Tibial artery (tissue), 4 donors: ENCODE measurements around the gene SCGB1D1.
A peak's percentile ranks its signal among the peaks of the same experiment; 100 is the strongest.

Source experiments
- DNase-seq, 2 donors: peaks; one replicate each; pipeline ENCODE4 v3.0.0-alpha.2; 2019
- H3K27ac ChIP-seq, 2 donors: fragments of 200-600 bp; sonication (generic) in 1 of 2; 1 replicate in 1 of 2; 2 replicates in 1 of 2; pipeline ENCODE4 v1.5.1; 2018 to 2019; ENCODE audit warnings: mild to moderate bottlenecking in 1 of 2
- H3K27me3 ChIP-seq, 2 donors: fragments of 200-600 bp; sonication (generic) in 1 of 2; one replicate each; pipeline versions ENCODE4 v1.5.1 to v1.6.0; 2016 to 2019
- H3K36me3 ChIP-seq, 3 donors: fragments of 200-600 bp; sonication (generic) in 2 of 3; one replicate each; pipeline ENCODE4 v1.5.1; 2016 to 2019; ENCODE audit warnings: mild to moderate bottlenecking in 2 of 3
- H3K4me1 ChIP-seq, 4 donors: fragments of 200-600 bp; sonication (generic) in 2 of 4; 1 replicate in 3 of 4; 2 replicates in 1 of 4; pipeline ENCODE4 v1.5.1; 2016 to 2019
- H3K4me3 ChIP-seq, 2 donors: fragments of 200-600 bp; sonication (generic) in 1 of 2; 1 replicate in 1 of 2; 2 replicates in 1 of 2; pipeline ENCODE4 v1.5.1; 2018 to 2019; ENCODE audit warnings: mild to moderate bottlenecking in 2 of 2
- H3K9me3 ChIP-seq, 3 donors: fragments of 200-600 bp; sonication (generic) in 1 of 3; one replicate each; pipeline ENCODE4 v1.5.1; 2016 to 2019
- CTCF ChIP-seq, 2 experiments: fragments of 200-600 bp in 1 of 2; fragments of 450-650 bp in 1 of 2; IDR thresholded peaks; one replicate each; pipeline ENCODE4 v1.5.1; 2017 to 2019; ENCODE audit warnings: antibody characterized with exemption in 2 of 2, mild to moderate bottlenecking in 1 of 2, moderate library complexity in 1 of 2
- intact Hi-C: fragments of 100-400 bp; cut with DNase I; formaldehyde crosslinking; loops from one replicate; pipeline ENCODE4 v1.15.0; 2023; ENCODE audit warnings: low total_unique reads

Gene SCGB1D1

GRCh38 chr11:62148271-62148980, 41.6 kb upstream of the SCGB1D1 start:
- TF ChIP-seq CTCF (IDR thresholded peaks at IDR 0.05), result no peak
- peaks cover 62 to 97% (median 81%) of the 10 kb centered on the region in 3 donors for H3K36me3 ChIP-seq
- H3K4me1 ChIP-seq, result no peaks in the 10 kb centered on the region
- intact Hi-C loops, result no loop called here
- H3K4me3 ChIP-seq, result no peak overlapping the region
- H3K27ac ChIP-seq, result no peak overlapping the region
- peak in 1 of 2 donors; percentile 48 for DNase-seq
- H3K27me3 ChIP-seq, result no peaks in the 10 kb centered on the region
- no peaks in the 10 kb centered on the region for H3K9me3 ChIP-seq

GRCh38 chr11:62149986-62150886, 39.8 kb upstream of the SCGB1D1 start:
- intact Hi-C loops, result no loop called here
- H3K27ac ChIP-seq, result no peak overlapping the region
- H3K27me3 ChIP-seq, result no peaks in the 10 kb centered on the region
- TF ChIP-seq CTCF (IDR thresholded peaks at IDR 0.05), result no peak
- H3K36me3 ChIP-seq, result peaks cover 53 to 79% (median 73%) of the 10 kb centered on the region in 3 donors
- peak; percentile 12 to 58 for DNase-seq
- no peak overlapping the region for H3K4me3 ChIP-seq
- no peaks in the 10 kb centered on the region for H3K4me1 ChIP-seq
- H3K9me3 ChIP-seq, result no peaks in the 10 kb centered on the region

- peaks cover 50 to 71% (median 64%) of the 10 kb centered on the region in 3 donors for H3K36me3 ChIP-seq
- intact Hi-C loops, result no loop called here
- DNase-seq, result peak in 1 of 2 donors; percentile 47
Measured at GRCh38 chr11:62150887-62151736, 38.9 kb upstream of the SCGB1D1 start.

GRCh38 chr11:62151737-62152102, 38.3 kb upstream of the SCGB1D1 start:
- intact Hi-C loops, result no loop called here

More at GRCh38 chr11:62150887-62151736, 38.9 kb upstream of the SCGB1D1 start:
- Histone ChIP-seq H3K27ac (no peak overlapping the region), H3K27me3 (no peaks in the 10 kb centered on the region), H3K4me1 (no peaks in the 10 kb centered on the region), H3K4me3 (no peak overlapping the region), H3K9me3 (no peaks in the 10 kb centered on the region)
- TF ChIP-seq CTCF (IDR thresholded peaks at IDR 0.05), result no peak

More at GRCh38 chr11:62151737-62152102, 38.3 kb upstream of the SCGB1D1 start:
- Histone ChIP-seq H3K27ac (no peak overlapping the region), H3K4me3 (no peak overlapping the region), H3K9me3 (no peaks in the 10 kb centered on the region), H3K27me3 (no peaks in the 10 kb centered on the region), H3K4me1 (no peaks in the 10 kb centered on the region), H3K36me3 (peaks cover 44 to 64% (median 58%) of the 10 kb centered on the region in 3 donors)
- DNase-seq, result peak in 1 of 2 donors; percentile 43
- TF ChIP-seq CTCF (IDR thresholded peaks at IDR 0.05), result no peak
